ENCODE data around the gene SIRT4. TPM values are rescaled to one million over a fixed set of nuclear protein-coding genes. Genes with fewer than 3 reads are reported as not detected.

The SIRT4 gene
- total RNA-seq, 1 experiment from 2014 or later, result 2.8 TPM

DNA sequence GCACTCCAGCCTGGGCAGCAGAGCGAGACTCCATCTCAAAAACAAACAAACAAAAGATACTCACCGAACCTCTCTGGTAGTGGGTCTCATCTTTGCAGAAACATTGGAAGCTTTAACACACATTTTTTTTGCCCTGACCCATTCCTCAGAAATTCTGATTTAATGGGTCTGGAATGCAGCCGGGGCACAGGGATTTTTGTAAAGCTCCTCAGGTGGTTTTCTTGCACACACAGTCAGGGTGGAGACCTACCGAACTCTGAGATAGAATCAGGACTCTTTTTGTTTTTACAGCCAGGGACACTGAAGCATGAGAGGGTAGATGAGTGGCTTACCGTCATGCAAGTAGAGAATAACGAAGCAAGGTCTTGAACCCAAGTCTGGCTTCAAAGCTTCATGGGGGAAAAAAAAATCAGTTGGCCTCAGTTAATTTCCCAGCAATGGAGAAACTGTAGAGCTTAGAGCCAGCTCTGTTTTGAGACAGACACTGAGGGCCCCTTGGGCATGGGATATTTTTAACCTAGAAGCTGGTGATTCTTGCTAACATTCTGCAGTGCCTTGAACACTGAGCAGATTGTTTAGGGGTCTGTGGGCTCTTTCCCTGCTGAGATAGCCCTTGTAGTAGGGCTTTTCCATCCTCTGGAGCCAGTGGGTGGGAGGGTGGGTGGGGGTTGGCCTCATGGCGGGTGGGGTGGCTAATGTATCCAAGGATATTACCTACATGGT lies 15.2 kb upstream of the SIRT4 start (continued):
- TF ChIP-seq, protein P1, sequence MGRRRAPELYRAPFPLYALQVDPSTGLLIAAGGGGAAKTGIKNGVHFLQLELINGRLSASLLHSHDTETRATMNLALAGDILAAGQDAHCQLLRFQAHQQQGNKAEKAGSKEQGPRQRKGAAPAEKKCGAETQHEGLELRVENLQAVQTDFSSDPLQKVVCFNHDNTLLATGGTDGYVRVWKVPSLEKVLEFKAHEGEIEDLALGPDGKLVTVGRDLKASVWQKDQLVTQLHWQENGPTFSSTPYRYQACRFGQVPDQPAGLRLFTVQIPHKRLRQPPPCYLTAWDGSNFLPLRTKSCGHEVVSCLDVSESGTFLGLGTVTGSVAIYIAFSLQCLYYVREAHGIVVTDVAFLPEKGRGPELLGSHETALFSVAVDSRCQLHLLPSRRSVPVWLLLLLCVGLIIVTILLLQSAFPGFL (CRISPR knock-in tag; IDR thresholded peaks at IDR 0.05; ENCODE audit: borderline replicate concordance), result no peak
- TF ChIP-seq, protein P2, sequence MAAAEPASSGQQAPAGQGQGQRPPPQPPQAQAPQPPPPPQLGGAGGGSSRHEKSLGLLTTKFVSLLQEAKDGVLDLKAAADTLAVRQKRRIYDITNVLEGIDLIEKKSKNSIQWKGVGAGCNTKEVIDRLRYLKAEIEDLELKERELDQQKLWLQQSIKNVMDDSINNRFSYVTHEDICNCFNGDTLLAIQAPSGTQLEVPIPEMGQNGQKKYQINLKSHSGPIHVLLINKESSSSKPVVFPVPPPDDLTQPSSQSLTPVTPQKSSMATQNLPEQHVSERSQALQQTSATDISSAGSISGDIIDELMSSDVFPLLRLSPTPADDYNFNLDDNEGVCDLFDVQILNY (CRISPR knock-in tag; IDR thresholded peaks at IDR 0.05), result no peak
- TF ChIP-seq PRRX2 (CRISPR knock-in tag; IDR thresholded peaks at IDR 0.05), result no peak
- TF ChIP-seq ATF1 (CRISPR knock-in tag; IDR thresholded peaks at IDR 0.05), result no peak

DNA sequence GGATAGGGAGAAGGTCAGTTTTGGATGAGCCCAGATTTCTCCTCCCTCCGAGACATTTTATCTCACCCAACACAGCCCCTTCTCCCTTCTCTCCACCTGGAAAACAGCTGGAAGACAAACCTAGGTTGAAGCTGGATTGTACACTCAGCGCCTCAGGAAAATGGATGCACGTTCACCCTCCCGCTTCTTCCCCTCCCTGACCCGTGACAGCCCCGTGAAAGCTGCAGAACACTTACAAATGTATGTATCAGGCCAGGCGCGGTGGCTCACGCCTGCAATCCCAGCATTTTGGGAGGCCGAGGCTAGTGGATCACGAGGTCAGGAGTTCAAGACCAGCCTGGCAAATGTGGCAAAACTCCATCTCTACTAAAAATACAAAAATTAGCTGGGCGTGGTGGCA lies 14.6 kb upstream of the SIRT4 start:
- H3K27me3 Mint-ChIP-seq (ENCODE audit: low read depth), result no peaks in the 10 kb centered on the region; the same call in 1 of the 2 replicates
- ATAC-seq (no peak), DNase-seq (ENCODE audit: low spot score) (no peak)
- TF ChIP-seq SOX15 (CRISPR knock-in tag; IDR thresholded peaks at IDR 0.05) (no peak), GTF2I (CRISPR knock-in tag; conservative IDR thresholded peaks at IDR 0.05) (no peak), NFATC4 (CRISPR knock-in tag; IDR thresholded peaks at IDR 0.05) (no peak), ZNF232 (CRISPR knock-in tag; IDR thresholded peaks at IDR 0.05) (no peak)
- TF ChIP-seq, protein P3, sequence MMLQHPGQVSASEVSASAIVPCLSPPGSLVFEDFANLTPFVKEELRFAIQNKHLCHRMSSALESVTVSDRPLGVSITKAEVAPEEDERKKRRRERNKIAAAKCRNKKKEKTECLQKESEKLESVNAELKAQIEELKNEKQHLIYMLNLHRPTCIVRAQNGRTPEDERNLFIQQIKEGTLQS (CRISPR knock-in tag; conservative IDR thresholded peaks at IDR 0.05), result no peak
- TF ChIP-seq, protein P4, sequence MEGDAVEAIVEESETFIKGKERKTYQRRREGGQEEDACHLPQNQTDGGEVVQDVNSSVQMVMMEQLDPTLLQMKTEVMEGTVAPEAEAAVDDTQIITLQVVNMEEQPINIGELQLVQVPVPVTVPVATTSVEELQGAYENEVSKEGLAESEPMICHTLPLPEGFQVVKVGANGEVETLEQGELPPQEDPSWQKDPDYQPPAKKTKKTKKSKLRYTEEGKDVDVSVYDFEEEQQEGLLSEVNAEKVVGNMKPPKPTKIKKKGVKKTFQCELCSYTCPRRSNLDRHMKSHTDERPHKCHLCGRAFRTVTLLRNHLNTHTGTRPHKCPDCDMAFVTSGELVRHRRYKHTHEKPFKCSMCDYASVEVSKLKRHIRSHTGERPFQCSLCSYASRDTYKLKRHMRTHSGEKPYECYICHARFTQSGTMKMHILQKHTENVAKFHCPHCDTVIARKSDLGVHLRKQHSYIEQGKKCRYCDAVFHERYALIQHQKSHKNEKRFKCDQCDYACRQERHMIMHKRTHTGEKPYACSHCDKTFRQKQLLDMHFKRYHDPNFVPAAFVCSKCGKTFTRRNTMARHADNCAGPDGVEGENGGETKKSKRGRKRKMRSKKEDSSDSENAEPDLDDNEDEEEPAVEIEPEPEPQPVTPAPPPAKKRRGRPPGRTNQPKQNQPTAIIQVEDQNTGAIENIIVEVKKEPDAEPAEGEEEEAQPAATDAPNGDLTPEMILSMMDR (IDR thresholded peaks at IDR 0.05), result no peak
- TF ChIP-seq, protein P5, sequence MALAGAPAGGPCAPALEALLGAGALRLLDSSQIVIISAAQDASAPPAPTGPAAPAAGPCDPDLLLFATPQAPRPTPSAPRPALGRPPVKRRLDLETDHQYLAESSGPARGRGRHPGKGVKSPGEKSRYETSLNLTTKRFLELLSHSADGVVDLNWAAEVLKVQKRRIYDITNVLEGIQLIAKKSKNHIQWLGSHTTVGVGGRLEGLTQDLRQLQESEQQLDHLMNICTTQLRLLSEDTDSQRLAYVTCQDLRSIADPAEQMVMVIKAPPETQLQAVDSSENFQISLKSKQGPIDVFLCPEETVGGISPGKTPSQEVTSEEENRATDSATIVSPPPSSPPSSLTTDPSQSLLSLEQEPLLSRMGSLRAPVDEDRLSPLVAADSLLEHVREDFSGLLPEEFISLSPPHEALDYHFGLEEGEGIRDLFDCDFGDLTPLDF (CRISPR knock-in tag; IDR thresholded peaks at IDR 0.05), result no peak
- TF ChIP-seq, protein P6, sequence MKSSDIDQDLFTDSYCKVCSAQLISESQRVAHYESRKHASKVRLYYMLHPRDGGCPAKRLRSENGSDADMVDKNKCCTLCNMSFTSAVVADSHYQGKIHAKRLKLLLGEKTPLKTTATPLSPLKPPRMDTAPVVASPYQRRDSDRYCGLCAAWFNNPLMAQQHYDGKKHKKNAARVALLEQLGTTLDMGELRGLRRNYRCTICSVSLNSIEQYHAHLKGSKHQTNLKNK (CRISPR knock-in tag; IDR thresholded peaks at IDR 0.05), result no peak
- TF ChIP-seq, protein P7, sequence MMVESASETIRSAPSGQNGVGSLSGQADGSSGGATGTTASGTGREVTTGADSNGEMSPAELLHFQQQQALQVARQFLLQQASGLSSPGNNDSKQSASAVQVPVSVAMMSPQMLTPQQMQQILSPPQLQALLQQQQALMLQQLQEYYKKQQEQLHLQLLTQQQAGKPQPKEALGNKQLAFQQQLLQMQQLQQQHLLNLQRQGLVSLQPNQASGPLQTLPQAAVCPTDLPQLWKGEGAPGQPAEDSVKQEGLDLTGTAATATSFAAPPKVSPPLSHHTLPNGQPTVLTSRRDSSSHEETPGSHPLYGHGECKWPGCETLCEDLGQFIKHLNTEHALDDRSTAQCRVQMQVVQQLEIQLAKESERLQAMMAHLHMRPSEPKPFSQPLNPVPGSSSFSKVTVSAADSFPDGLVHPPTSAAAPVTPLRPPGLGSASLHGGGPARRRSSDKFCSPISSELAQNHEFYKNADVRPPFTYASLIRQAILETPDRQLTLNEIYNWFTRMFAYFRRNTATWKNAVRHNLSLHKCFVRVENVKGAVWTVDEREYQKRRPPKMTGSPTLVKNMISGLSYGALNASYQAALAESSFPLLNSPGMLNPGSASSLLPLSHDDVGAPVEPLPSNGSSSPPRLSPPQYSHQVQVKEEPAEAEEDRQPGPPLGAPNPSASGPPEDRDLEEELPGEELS (CRISPR knock-in tag; IDR thresholded peaks at IDR 0.05), result no peak
- POLR2A ChIA-PET, result interaction anchor here (1.0 kb wide), 1 partner anchor 59 kb away, joined by 3 read pairs; no protein-coding TSS in a partner anchor
- no peak overlapping the region for H3K4me3 Mint-ChIP-seq
- no peaks in the 10 kb centered on the region for H3K36me3 Mint-ChIP-seq
- H3K4me1 Mint-ChIP-seq, result peaks cover 16% of the 10 kb centered on the region
- H3K27ac Mint-ChIP-seq, result peak overlapping the region; percentile 74; the same call in 1 of the 2 replicates
- CTCF ChIA-PET, result interaction anchor here (0.7 to 7.0 kb wide), 3 partner anchors 15 to 59 kb away, joined by 3 to 50 read pairs (median 15); partner anchors contain the start of gene SIRT4
- no peaks in the 10 kb centered on the region for H3K9me3 Mint-ChIP-seq
